H9 (cell line): ENCODE results near the gene MEPCE. TPM values are rescaled to one million over a fixed set of nuclear protein-coding genes. Genes with fewer than 3 reads are reported as not detected.

Experiments used
- DNase-seq: peaks from one replicate; pipeline ENCODE4 v3.0.0-alpha.2; 2017
- H2AFZ ChIP-seq: one replicate; pipeline ENCODE4 v1.6.1; 2013; ENCODE audit warnings: mild to moderate bottlenecking, low read length, control low read depth, moderate library complexity
- H2AK5ac ChIP-seq: 2 replicates; pipeline ENCODE4 v1.6.1; 2013; ENCODE audit warnings: low read length, control low read depth, mixed read lengths; ENCODE audit not compliant: insufficient read length
- H2BK120ac ChIP-seq: one replicate; pipeline ENCODE4 v1.6.1; 2013; ENCODE audit warnings: low read depth, mild to moderate bottlenecking, low read length, control low read depth, inconsistent platforms; ENCODE audit not compliant: poor library complexity, severe bottlenecking
- H2BK12ac ChIP-seq: 2 replicates; pipeline ENCODE4 v1.6.1; 2013; ENCODE audit warnings: low read length, control low read depth, mixed read lengths, low read depth; ENCODE audit not compliant: insufficient read length
- H2BK15ac ChIP-seq: 2 replicates; pipeline ENCODE4 v1.6.1; 2013; ENCODE audit warnings: low read depth, low read length, control low read depth
- H2BK20ac ChIP-seq: one replicate; pipeline ENCODE4 v1.6.1; 2013; ENCODE audit warnings: low read depth, mild to moderate bottlenecking, low read length, control low read depth, inconsistent platforms; ENCODE audit not compliant: poor library complexity, severe bottlenecking
- H2BK5ac ChIP-seq: 2 replicates; pipeline ENCODE4 v1.6.1; 2013; ENCODE audit warnings: low read length, control low read depth, mixed read lengths; ENCODE audit not compliant: insufficient read length
- H3K14ac ChIP-seq: 2 replicates; pipeline ENCODE4 v1.6.1; 2013; ENCODE audit warnings: low read length, control low read depth; ENCODE audit not compliant: insufficient read depth
- H3K18ac ChIP-seq: 2 replicates; pipeline ENCODE4 v1.6.1; 2013; ENCODE audit warnings: low read depth, mild to moderate bottlenecking, mixed read lengths, low read length, control low read depth; ENCODE audit not compliant: insufficient read length
- H3K23ac ChIP-seq: 2 replicates; pipeline ENCODE4 v1.6.1; 2013; ENCODE audit warnings: low read length, control low read depth, mixed read lengths, low read depth; ENCODE audit not compliant: insufficient read length
- H3K23me2 ChIP-seq: 2 replicates; pipeline ENCODE4 v1.6.1; 2013; ENCODE audit warnings: low read depth, mild to moderate bottlenecking, mixed read lengths, low read length, control low read depth; ENCODE audit not compliant: insufficient read length, poor library complexity, severe bottlenecking
- H3K27ac ChIP-seq: 2 replicates; pipeline ENCODE4 v1.5.1; 2013; ENCODE audit warnings: low read length, control low read depth, mixed read lengths, low read depth; ENCODE audit not compliant: insufficient read length
- H3K27me3 ChIP-seq: 2 replicates; pipeline ENCODE4 v1.6.1; 2013; ENCODE audit warnings: low read length, control low read depth, inconsistent platforms; ENCODE audit not compliant: insufficient read depth
- H3K4ac ChIP-seq: 2 replicates; pipeline ENCODE4 v1.6.1; 2013; ENCODE audit warnings: low read depth, mild to moderate bottlenecking, control low read depth, inconsistent platforms, low read length, moderate library complexity
- H3K4me1 ChIP-seq: 2 replicates; pipeline ENCODE4 v1.6.1; 2013; ENCODE audit warnings: low read length, control low read depth, inconsistent platforms; ENCODE audit not compliant: insufficient read depth
- H3K4me2 ChIP-seq: 2 replicates; pipeline ENCODE4 v1.6.1; 2013; ENCODE audit warnings: low read length, control low read depth, mixed read lengths; ENCODE audit not compliant: insufficient read length, insufficient read depth
- H3K56ac ChIP-seq: 2 replicates; pipeline ENCODE4 v1.6.1; 2013; ENCODE audit warnings: low read depth, mild to moderate bottlenecking, mixed read lengths, low read length, control low read depth; ENCODE audit not compliant: insufficient read length
- H3K79me1 ChIP-seq: 2 replicates; pipeline ENCODE4 v1.6.1; 2013; ENCODE audit warnings: low read depth, mild to moderate bottlenecking, moderate library complexity, low read length, control low read depth, inconsistent platforms; ENCODE audit not compliant: insufficient read depth, poor library complexity, severe bottlenecking
- H3K79me2 ChIP-seq: 2 replicates; pipeline ENCODE4 v1.6.1; 2013; ENCODE audit warnings: low read length, control low read depth, inconsistent platforms; ENCODE audit not compliant: insufficient read depth
- H3K9ac ChIP-seq: 2 replicates; pipeline ENCODE4 v1.6.1; 2013; ENCODE audit warnings: low read length, control low read depth, mixed read lengths; ENCODE audit not compliant: insufficient read length; ENCODE audit errors: extremely low read depth
- H3K9me3 ChIP-seq: one replicate; pipeline ENCODE4 v1.6.1; 2013; ENCODE audit warnings: low read depth, low read length, inconsistent platforms; ENCODE audit not compliant: control insufficient read depth
- H3T11ph ChIP-seq: one replicate; pipeline ENCODE4 v1.6.1; 2013; ENCODE audit warnings: mild to moderate bottlenecking, low read length, control low read depth, inconsistent platforms
- H4K20me1 ChIP-seq: one replicate; pipeline ENCODE4 v1.6.1; 2013; ENCODE audit not compliant: control insufficient read depth, insufficient read length, insufficient read depth
- H4K5ac ChIP-seq: 2 replicates; pipeline ENCODE4 v1.6.1; 2013; ENCODE audit warnings: low read depth, mild to moderate bottlenecking, mixed read lengths, low read length, control low read depth; ENCODE audit not compliant: insufficient read length
- H4K8ac ChIP-seq: replicated peaks from 2 replicates; pipeline ENCODE4 v1.6.1; 2013; ENCODE audit warnings: low read length, control low read depth, mixed read lengths, low read depth; ENCODE audit not compliant: insufficient read length
- H4K91ac ChIP-seq: 2 replicates; pipeline ENCODE4 v1.6.1; 2013; ENCODE audit warnings: low read depth, mild to moderate bottlenecking, moderate library complexity, mixed read lengths, low read length, control low read depth; ENCODE audit not compliant: insufficient read length
- H3K27ac Mint-ChIP-seq, 3 experiments: 2 replicates in 2 of 3; 3 replicates in 1 of 3; pipeline ENCODE4 v1.8.0; 2020 to 2021; ENCODE audit warnings: mixed read lengths in 3 of 3, mild to moderate bottlenecking in 1 of 3, moderate library complexity in 1 of 3
- H3K27me3 Mint-ChIP-seq: 2 replicates; pipeline ENCODE4 v1.8.0; 2021; ENCODE audit warnings: low read depth, mild to moderate bottlenecking, moderate library complexity, mixed read lengths
- H3K36me3 Mint-ChIP-seq, 3 experiments: 2 replicates in 2 of 3; 3 replicates in 1 of 3; pipeline ENCODE4 v1.8.0; 2020 to 2021; ENCODE audit warnings: low read depth in 3 of 3, mixed read lengths in 3 of 3; ENCODE audit not compliant: insufficient read depth in 1 of 3
- H3K4me1 Mint-ChIP-seq, 2 experiments: 2 replicates each; pipeline ENCODE4 v1.8.0; 2020; ENCODE audit warnings: mixed read lengths in 2 of 2
- H3K4me3 Mint-ChIP-seq, 2 experiments: 2 replicates in 1 of 2; 3 replicates in 1 of 2; pipeline ENCODE4 v1.8.0; 2020 to 2021; ENCODE audit warnings: mild to moderate bottlenecking in 2 of 2, mixed read lengths in 2 of 2, moderate library complexity in 1 of 2
- H3K9me3 Mint-ChIP-seq, 2 experiments: 2 replicates in 1 of 2; 3 replicates in 1 of 2; pipeline ENCODE4 v1.8.0; 2020; ENCODE audit warnings: mild to moderate bottlenecking in 2 of 2, mixed read lengths in 2 of 2, moderate library complexity in 1 of 2
- CTCF ChIP-seq: fragments of 200-600 bp; sonication (generic); conservative IDR thresholded peaks from 3 replicates; pipeline ENCODE4 v1.8.0; 2021; ENCODE audit warnings: antibody characterized with exemption, mild to moderate bottlenecking
- WGBS: extraction: QIAGEN DNeasy Blood & Tissue Kit; methylation state at CpG from one replicate; pipeline ENCODE4 v1.1.7; 2013; ENCODE audit warnings: missing lambda C conversion rate, low lambda C conversion rate, mixed read lengths; ENCODE audit not compliant: insufficient read length; ENCODE audit errors: extremely low coverage; 5-methylcytosine and 5-hydroxymethylcytosine counted together
- total RNA-seq: library from RNA; stranded (reverse); gene quantifications from 2 replicates; pipeline ENCODE4 v1.2.1, GENCODE V29; 2021

Gene MEPCE
- total RNA-seq, 1 experiment from 2014 or later: 68.0 TPM

GRCh38 chr7:100471021-100471420, 41.4 kb downstream of the MEPCE start:
- H3K4ac ChIP-seq: no peak overlapping the region
- no peak overlapping the region for H3K23ac ChIP-seq
- H3K4me1 ChIP-seq: no peaks in the 10 kb centered on the region
- peaks cover 4% of the 10 kb centered on the region for H4K20me1 ChIP-seq
- no peak overlapping the region for H3K9ac ChIP-seq
- H3K4me2 ChIP-seq: no peak overlapping the region
- no peak overlapping the region for H4K5ac ChIP-seq
- no peaks in the 10 kb centered on the region for H3K79me1 ChIP-seq
- H2AK5ac ChIP-seq: no peak overlapping the region
- no peak overlapping the region for H2BK12ac ChIP-seq
- H3K14ac ChIP-seq: no peak overlapping the region
- no peak overlapping the region for H3K56ac ChIP-seq
- H2BK5ac ChIP-seq: no peak overlapping the region
- H3T11ph ChIP-seq: no peak overlapping the region
- Mint-ChIP-seq H3K9me3 (no peaks in the 10 kb centered on the region), H3K27me3 (no peaks in the 10 kb centered on the region; the same call in 1 of the 2 replicates), H3K4me1 (peaks cover 16 to 34% of the 10 kb centered on the region in 2 experiments), H3K36me3 (peaks cover 0 to 5% (median 3%) of the 10 kb centered on the region in 3 experiments; a peak in 2 of 7 replicates), H3K4me3 (no peak overlapping the region), H3K27ac (no peak overlapping the region)
- TF ChIP-seq CTCF: no peak
- no peaks in the 10 kb centered on the region for H3K27me3 ChIP-seq
- H2BK15ac ChIP-seq: no peak overlapping the region
- no peaks in the 10 kb centered on the region for H3K9me3 ChIP-seq
- no peak overlapping the region for H4K91ac ChIP-seq
- H2BK20ac ChIP-seq: no peak overlapping the region
- H3K27ac ChIP-seq: no peak overlapping the region
- no peak for DNase-seq
- H3K23me2 ChIP-seq: no peaks in the 10 kb centered on the region
- H3K79me2 ChIP-seq: no peaks in the 10 kb centered on the region
- H2BK120ac ChIP-seq: no peak overlapping the region
- H4K8ac ChIP-seq: no peak overlapping the region
- no peak overlapping the region for H2AFZ ChIP-seq
- no CpG with 5 or more reads among the region's 4 CpGs for WGBS
- H3K18ac ChIP-seq: no peak overlapping the region
